Glutamatergic neuron (in vitro differentiated cells): ENCODE results near the gene UCK2. TPM values are rescaled to one million over a fixed set of nuclear protein-coding genes. Genes with fewer than 3 reads are reported as not detected.

Source experiments
- DNase-seq: peaks from one replicate; pipeline ENCODE4 v3.0.0; 2022
- H3K27ac Mint-ChIP-seq: one replicate; pipeline ENCODE4 v1.8.0; 2020; ENCODE audit warnings: mild to moderate bottlenecking, mixed read lengths, inconsistent platforms; ENCODE audit not compliant: unreplicated experiment
- H3K27me3 Mint-ChIP-seq: one replicate; pipeline ENCODE4 v1.8.0; 2020; ENCODE audit warnings: mild to moderate bottlenecking, moderate library complexity, mixed read lengths, inconsistent platforms; ENCODE audit not compliant: unreplicated experiment
- H3K36me3 Mint-ChIP-seq: one replicate; pipeline ENCODE4 v1.8.0; 2020; ENCODE audit warnings: mild to moderate bottlenecking, mixed read lengths, inconsistent platforms; ENCODE audit not compliant: unreplicated experiment
- H3K4me1 Mint-ChIP-seq: one replicate; pipeline ENCODE4 v1.8.0; 2020; ENCODE audit warnings: mild to moderate bottlenecking, low read depth, mixed read lengths, inconsistent platforms; ENCODE audit not compliant: unreplicated experiment
- H3K4me3 Mint-ChIP-seq: one replicate; pipeline ENCODE4 v1.8.0; 2020; ENCODE audit warnings: mild to moderate bottlenecking, mixed read lengths, inconsistent platforms; ENCODE audit not compliant: unreplicated experiment
- H3K9me3 Mint-ChIP-seq: one replicate; pipeline ENCODE4 v1.8.0; 2020; ENCODE audit warnings: mild to moderate bottlenecking, moderate library complexity, mixed read lengths, inconsistent platforms; ENCODE audit not compliant: unreplicated experiment
- CTCF ChIP-seq: fragments of 200-600 bp; sonication (generic); IDR thresholded peaks from one replicate; pipeline ENCODE4 v1.5.0; 2021; ENCODE audit not compliant: partially characterized antibody, unreplicated experiment
- total RNA-seq: library from RNA; stranded (reverse); fragmentation: NEBNext Ultra II Directional; extraction: Animal tissue kit (Norgen Biotek cat#: 25700); gene quantifications from one replicate; pipeline ENCODE4 v1.2.1, GENCODE V29; 2021; ENCODE audit not compliant: unreplicated experiment

UCK2 gene
- total RNA-seq, 1 donor from 2014 or later, result 29.9 TPM

GRCh38 chr1:165925498-165926079 is 98.2 kb downstream of the UCK2 start:
- no peak for TF ChIP-seq CTCF
- Mint-ChIP-seq H3K9me3 (peaks cover 1% of the 10 kb centered on the region), H3K4me1 (peaks cover 3% of the 10 kb centered on the region), H3K27ac (no peak overlapping the region), H3K27me3 (peaks cover 2% of the 10 kb centered on the region), H3K36me3 (no peaks in the 10 kb centered on the region), H3K4me3 (no peak overlapping the region)
- no peak for DNase-seq

GRCh38 chr1:165927169-165927568 is 99.8 kb downstream of the UCK2 start:
- H3K4me1 Mint-ChIP-seq, result peaks cover 4% of the 10 kb centered on the region
- no peaks in the 10 kb centered on the region for H3K36me3 Mint-ChIP-seq
- no peak for TF ChIP-seq CTCF
- no peak for DNase-seq
- no peak overlapping the region for H3K4me3 Mint-ChIP-seq
- peaks cover 2% of the 10 kb centered on the region for H3K27me3 Mint-ChIP-seq
- H3K9me3 Mint-ChIP-seq, result peaks cover 2% of the 10 kb centered on the region
- H3K27ac Mint-ChIP-seq, result no peak overlapping the region

- H3K9me3 Mint-ChIP-seq, result peaks cover 2% of the 10 kb centered on the region
- peak; percentile 65 for DNase-seq
- no peak overlapping the region for H3K4me3 Mint-ChIP-seq
- H3K27ac Mint-ChIP-seq, result no peak overlapping the region
- TF ChIP-seq CTCF, result peak; percentile 74
- no peaks in the 10 kb centered on the region for H3K36me3 Mint-ChIP-seq
- peaks cover 6% of the 10 kb centered on the region for H3K4me1 Mint-ChIP-seq
- peaks cover 2% of the 10 kb centered on the region for H3K27me3 Mint-ChIP-seq
Measured at GRCh38 chr1:165928075-165928731, 100.8 kb downstream of the UCK2 start.

GRCh38 chr1:165930961-165931360 is 103.5 kb downstream of the UCK2 start:
- Mint-ChIP-seq H3K27ac (peak overlapping the region; percentile 28), H3K4me3 (no peak overlapping the region), H3K27me3 (peaks cover 2% of the 10 kb centered on the region), H3K4me1 (peaks cover 10% of the 10 kb centered on the region), H3K36me3 (no peaks in the 10 kb centered on the region), H3K9me3 (peaks cover 2% of the 10 kb centered on the region)
- no peak for DNase-seq
- no peak for TF ChIP-seq CTCF

GRCh38 chr1:165933446-165934170 is 106.2 kb downstream of the UCK2 start:
- peak; percentile 58 for DNase-seq
- peaks cover 5% of the 10 kb centered on the region for H3K27me3 Mint-ChIP-seq
- H3K9me3 Mint-ChIP-seq, result peaks cover 2% of the 10 kb centered on the region
- TF ChIP-seq CTCF, result no peak
- no peak overlapping the region for H3K4me3 Mint-ChIP-seq
- H3K27ac Mint-ChIP-seq, result peak overlapping the region; percentile 62
- peaks cover 10% of the 10 kb centered on the region for H3K4me1 Mint-ChIP-seq
- H3K36me3 Mint-ChIP-seq, result no peaks in the 10 kb centered on the region
